T-helper 2 cell treated with Interferon-gamma antibody and Interleukin-4, amounts not matched to agents 100 ng/mL and 5 ng/mL, for 36 hours (primary cell): ENCODE data around the gene GUCY1A2. TPM values are rescaled to one million over a fixed set of nuclear protein-coding genes. Genes with fewer than 3 reads are reported as not detected.

Experiments used
- intact Hi-C: fragments of 100-400 bp; cut with micrococcal nuclease; formaldehyde crosslinking; loops from one replicate; pipeline ENCODE4 v1.15.1; 2023
- total RNA-seq: library from RNA; stranded (reverse); gene quantifications from 2 replicates; pipeline ENCODE4 v1.2.3, GENCODE V29; 2022

The GUCY1A2 gene
- total RNA-seq, 1 donor from 2014 or later: 0.05 TPM

DNA sequence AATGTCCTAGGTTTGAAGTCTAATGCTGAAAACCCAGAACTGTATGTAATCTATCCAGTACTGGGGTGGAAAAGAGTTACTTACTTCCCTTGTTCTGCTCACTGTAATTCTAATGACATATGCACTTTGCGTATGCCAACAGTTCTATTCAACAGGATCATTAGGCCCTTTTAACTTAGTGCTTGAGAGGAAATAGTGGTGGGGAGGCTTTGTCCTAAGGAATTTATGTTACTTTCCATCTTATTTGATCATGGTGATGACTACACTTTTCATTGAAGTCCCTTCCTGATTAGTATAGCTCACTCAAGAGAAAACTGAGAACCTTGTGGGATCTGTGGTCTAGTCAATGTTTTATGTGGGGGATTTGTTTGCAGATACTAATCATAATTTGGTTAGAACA is 348.2 kb downstream of the GUCY1A2 start:
- intact Hi-C loops: no loop called here

GRCh38 chr11:106668147-106668546 is 350.1 kb downstream of the GUCY1A2 start:
- intact Hi-C loops: no loop called here

- intact Hi-C loops: no loop called here
Observed at GRCh38 chr11:106656646-106657045, 361.6 kb downstream of the GUCY1A2 start.

GRCh38 chr11:106644824-106645223 is 373.5 kb downstream of the GUCY1A2 start:
- intact Hi-C loops: no loop called here

- intact Hi-C loops: no loop called here
Observed at GRCh38 chr11:106642331-106642730, 375.9 kb downstream of the GUCY1A2 start.

DNA sequence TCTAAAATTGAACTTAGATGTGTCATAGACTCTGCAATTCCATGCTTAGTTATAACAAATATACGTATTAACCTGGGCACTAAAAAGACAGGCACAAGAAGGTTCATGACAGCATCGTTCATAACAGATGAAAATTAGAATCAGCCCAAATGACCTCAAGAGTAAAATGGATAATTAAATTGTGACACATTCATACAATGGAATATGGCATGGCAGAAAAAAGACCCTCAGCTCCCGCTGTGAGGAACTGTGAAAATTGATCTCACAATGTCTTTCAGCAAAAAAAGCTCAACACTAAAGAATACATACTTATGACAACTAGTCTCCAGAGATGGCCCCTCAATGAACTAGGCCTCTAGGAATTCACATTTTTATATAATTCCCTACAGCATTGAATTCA is 386.0 kb downstream of the GUCY1A2 start:
- intact Hi-C loops: no loop called here

DNA sequence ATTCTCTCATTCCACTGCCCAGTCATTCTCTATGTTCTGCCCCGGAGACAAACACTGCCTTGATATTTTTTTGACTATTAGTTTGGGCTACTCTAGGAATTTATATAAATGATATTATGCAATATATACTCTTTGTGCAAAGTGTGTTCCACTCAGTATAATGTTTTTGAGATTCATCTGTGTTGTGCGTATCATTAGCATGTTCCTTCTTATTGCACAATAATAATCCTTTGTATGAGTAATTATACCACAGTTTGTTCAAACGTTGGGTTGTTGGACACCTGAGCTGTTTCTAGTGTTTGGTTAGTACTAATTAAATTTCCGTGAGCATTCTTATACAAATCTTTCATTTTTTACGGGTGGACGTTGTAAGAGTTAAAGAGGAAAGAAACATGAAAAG is 390.6 kb downstream of the GUCY1A2 start:
- intact Hi-C loops: no loop called here

DNA sequence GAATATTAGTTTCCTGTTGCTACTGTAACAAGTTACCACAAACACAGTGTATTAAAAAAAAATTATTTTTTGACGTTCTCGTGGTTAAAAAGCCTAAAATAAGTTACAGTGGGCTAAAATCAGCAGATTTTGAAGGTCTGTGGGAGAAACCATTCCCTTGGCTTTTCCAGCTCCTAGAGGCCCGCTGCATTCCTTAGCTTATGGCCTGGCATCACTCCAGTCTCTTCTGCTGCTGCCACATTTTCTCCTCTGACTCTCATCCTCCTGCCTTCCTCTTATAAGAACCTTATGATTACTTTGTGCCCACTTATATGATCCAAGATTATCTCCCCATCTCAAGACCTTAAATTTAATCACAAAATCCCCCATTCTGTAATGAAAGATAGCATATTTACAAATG is 392.7 kb downstream of the GUCY1A2 start:
- intact Hi-C loops: no loop called here

GRCh38 chr11:106624377-106624776 is 393.9 kb downstream of the GUCY1A2 start:
- intact Hi-C loops: no loop called here
